ENCODE results near the gene TMEM91.
"Not testable (repeated sequence)": the region's sequence is repeated elsewhere in the genome, so short reads cannot be mapped to it uniquely, and the experiment has no call there.

The TMEM91 gene

DNA sequence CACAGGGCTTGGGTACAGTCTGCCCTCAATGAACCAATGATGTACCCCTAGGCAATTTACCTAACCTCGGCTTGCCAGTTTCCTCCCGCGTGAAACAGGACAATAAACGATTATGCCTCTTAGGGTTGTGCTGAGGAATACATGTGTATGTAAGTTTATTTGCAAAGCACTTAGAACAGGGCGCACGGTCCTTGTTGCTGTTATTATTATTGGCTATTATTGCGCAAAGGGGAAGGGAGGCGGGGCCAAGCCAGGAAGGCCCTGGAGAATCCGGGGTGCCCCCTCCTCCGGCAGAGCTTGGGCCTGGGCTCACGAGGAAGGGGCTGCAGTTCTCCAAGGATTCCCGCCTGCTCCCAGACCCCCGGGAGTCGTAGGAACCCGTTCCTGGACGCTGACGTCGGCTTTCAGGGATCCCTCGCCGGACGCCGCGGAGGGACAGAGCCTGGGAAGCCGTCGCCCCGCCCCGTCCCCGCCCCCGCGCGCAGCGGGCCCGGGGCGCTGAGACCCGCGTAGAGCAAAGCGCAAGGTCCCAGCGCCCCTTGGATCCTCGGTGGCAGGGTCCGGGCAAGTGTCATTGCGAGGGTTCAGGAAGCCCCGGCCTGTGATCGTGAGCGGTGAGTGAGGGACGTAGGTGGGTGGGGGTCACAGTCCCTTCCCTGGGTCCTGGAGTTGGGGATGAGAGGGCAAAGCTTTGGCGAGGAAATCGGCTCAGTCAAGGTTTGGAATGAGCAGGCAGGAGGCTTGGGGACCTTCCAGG is at the start of gene TMEM91:
Gene TMEM91, plus strand, starts transcription at position 293 of the 757 bp plus-strand sequence. CDS start 1,777 bp downstream, outside the sequence.
- DNase-seq = peak; percentile 53

DNA sequence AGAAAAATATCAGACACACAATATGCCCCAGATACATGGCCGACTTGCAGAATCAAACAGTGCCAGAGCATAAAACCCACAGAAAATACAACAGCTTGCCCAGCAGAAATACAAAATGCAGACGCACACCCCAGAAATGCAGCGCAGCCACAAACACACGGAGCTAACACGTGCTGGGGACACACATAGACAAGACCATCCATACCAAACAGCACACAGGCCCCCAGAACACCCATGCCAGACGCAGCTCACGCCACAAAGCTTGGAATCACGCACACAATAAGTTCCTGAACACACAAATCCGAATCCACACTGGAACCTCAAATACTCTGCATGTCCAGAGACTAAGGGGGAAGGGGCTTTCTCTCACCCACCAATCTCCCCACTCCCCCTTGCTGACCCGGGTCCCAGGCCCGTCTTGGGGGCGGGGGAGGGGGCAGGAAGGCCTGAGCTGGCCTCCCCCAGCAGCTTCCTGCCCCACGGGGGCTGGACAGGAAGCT is 49.2 kb upstream of the TMEM91 start:
- DNase-seq = no peak

GRCh38 chr19:41327576-41328156 is 48.7 kb upstream of the TMEM91 start:
- DNase-seq = peak; percentile 81

GRCh38 chr19:41328157-41328841 is 48.0 kb upstream of the TMEM91 start:
- DNase-seq = no peak

GRCh38 chr19:41328842-41329225 is 47.5 kb upstream of the TMEM91 start:
- DNase-seq = no peak

GRCh38 chr19:41330481-41330880 is 45.9 kb upstream of the TMEM91 start:
- DNase-seq = no peak

- no peak for DNase-seq
Measured at GRCh38 chr19:41330946-41331678, 45.2 kb upstream of the TMEM91 start.

- DNase-seq = no peak
Measured at GRCh38 chr19:41332000-41332399, 44.3 kb upstream of the TMEM91 start.

DNA sequence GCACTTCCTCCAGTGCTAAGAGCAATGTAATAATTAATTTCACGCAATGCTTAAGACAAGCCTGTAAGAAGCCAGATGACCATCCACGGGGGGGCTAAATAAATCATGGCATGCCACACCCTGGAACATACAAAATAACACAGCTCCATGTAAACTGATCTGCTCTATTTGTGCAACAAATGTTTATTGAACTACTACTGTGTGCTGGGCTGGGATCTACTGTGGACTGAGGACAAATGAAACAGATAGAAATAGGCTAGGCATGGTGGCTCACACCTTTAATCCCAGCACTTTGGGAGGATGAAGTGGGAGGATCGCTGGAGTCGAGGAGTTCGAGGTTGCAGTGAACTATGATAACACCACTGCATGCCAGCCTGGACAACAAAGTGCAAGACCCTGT is 43.9 kb upstream of the TMEM91 start:
- DNase-seq = no peak

DNA sequence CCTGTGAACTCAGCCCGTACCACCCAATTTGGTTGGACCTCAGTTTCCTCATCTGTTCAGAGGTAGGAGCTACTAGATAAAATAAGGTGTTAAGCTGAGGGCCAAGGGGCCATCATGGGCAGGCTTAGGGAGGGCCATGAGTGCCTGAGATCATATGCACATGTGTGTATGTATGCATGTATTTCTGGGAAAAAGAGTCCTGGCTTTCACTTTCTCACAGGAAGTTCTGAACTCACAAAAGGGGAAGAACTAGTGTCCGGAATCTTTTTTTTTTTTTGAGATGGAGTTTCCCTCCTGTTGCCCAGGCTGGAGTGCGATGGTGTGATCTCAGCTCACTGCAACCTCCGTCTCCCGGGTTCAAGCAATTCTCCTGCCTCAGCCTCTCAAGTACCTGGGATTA is 41.5 kb upstream of the TMEM91 start:
- DNase-seq = no peak

DNA sequence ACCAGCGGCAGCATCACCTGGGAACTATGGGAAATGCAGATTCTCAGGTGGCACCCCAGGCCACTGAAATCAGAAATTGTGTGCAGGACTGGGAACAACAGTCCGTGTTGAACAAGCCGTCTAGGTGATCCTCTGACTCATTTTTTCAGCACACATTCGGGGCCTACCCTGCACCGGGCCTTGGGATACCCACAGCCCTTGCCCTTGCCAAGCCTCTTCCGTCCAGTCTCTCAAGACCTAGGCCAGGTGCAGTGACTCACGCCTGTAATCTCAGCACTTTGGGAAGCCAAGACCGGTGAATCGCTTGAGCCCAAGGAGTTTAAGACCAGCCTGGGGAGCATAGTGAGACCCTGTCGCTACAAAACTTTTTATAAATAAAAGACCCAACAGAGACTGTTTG is 40.9 kb upstream of the TMEM91 start:
- no peak for DNase-seq

- DNase-seq = no peak
Measured at GRCh38 chr19:41339936-41340335, 36.4 kb upstream of the TMEM91 start.

- DNase-seq = no peak
Measured at GRCh38 chr19:41341669-41342490, 34.5 kb upstream of the TMEM91 start.

- no peak for DNase-seq
Measured at GRCh38 chr19:41344162-41344561, 32.2 kb upstream of the TMEM91 start.

DNA sequence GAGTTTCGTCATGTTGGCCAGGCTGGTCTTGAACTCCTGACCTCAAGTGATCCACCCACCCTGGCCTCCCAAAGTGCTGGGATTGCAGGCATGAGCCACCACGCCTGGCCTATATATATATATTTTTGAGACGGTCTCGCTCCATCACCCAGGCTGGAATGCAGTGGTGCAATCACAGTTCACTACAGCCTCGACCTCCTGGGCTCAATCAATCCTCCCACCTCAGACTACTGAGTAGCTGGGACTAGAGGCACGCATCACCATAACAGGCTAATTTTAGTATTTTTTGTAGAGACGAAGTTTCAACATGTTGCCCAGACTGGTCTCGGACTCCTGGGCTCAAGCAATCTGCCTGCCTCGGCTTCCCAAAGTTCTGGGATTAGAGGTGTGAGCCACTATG is 29.4 kb upstream of the TMEM91 start:
- not testable (repeated sequence) for DNase-seq

DNA sequence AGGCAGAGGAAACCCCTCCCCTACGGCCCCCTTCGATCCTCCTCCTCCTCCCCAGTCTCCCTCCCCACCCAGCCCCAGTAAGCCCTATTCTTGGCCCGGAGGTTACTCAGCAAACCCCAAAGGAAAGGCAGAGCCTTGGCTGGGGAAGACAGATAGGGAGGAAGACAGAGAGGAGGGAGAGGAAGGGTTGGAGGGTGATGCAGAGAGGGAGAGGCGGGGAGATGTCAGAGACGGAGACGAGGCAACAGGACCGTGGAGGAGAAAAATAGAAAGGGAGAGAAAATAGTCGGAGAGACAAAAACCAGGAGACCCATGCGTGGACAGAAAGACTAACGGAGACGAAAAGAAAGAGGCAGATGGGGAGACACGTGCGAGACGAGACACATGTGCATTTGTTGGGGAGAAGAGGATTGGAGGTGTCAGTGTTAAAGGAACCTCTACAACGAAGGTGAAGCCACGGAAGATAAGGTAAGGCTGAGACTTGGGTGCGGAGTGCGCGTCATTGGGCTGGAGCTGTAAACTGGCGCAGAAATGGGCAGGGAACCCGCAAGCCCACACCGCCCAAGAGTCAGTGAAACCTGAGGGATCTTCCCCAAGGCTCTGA is 25.5 kb upstream of the TMEM91 start:
- no peak for DNase-seq

DNA sequence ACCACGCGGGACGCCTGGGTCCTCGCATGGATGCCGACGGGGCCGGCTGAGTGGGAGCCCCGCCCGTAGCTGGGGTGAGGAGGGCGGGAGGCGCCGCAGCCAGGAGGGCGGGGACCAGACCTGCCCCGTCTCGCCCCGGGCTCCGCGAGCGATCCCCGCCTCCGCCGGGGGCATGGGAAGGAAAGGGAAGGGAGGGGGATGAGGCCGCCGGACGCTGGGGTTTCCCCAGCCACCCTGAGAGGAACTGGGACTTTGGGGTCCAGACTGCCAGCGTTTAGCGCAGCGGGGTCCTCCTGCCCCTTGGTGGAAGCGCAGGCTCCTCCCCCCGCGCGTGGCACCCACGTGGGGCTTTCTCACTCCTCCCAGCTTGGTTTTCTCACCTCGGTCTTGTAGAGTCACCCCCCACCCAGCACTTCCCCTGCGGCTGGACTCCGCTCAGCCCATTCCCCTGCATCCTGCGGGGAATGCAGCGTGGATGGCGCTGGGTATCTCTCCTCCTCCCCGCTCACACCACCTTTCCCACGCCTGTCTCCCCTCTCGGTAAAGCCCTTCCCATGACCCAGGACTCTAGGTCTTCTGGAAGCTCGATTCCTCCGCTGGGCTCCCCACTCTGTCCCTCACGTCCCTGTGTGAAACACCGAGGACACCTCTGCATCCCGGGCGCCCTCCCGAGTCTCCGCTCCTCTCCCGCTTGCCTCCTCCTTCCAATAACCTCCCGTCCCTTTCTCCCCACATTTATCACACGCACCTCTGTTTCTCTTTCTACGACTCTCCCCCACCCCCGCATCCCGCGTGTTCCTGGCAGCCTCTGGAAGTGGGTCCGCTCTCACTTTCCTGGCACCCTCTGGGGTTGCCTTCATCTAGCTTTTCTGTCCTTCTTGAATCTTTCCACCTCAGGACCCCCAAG is 24.7 kb upstream of the TMEM91 start:
- DNase-seq = peak; percentile 69

- DNase-seq = no peak
Measured at GRCh38 chr19:41352279-41352608, 24.1 kb upstream of the TMEM91 start.

DNA sequence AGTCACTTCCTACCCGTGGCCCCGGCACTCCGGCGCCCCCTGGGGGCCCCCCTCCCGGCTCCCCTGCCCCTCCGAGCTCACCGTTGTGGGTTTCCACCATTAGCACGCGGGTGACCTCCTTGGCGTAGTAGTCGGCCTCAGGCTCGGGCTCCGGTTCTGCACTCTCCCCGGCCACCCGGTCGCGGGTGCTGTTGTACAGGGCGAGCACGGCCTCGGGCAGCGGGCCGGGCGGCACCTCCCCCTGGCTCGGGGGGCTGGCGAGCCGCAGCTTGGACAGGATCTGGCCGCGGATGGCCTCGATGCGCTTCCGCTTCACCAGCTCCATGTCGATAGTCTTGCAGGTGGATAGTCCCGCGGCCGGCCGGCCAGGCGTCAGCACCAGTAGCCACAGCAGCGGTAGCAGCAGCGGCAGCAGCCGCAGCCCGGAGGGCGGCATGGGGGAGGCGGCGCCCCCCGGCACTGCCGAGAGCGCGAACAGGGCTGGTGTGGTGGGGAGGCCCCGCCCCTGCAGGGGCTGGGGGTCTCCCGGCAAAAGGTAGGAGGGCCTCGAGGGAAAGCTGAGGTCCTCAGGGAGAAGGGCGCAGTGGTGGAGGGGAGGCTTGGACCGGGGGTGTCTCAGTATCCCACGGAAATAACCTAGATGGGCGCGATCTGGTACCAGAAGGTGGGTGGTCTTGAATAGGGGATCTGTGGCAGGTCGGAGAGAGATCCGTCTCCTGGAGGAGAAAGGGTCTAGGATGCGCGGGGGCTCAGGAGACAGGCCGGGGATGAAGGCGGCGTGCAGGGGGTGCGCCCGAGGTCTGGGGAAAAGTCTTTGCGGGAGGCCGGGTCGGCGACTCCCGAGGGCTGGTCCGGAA is 23.5 kb upstream of the TMEM91 start:
- peak; percentile 61 for DNase-seq

Measured in femur (tissue), 1 donor.